ENCODE data around the gene PRSS1. TPM values are rescaled to one million over a fixed set of nuclear protein-coding genes. Genes with fewer than 3 reads are reported as not detected.
"Not testable (repeated sequence)": the region's sequence is repeated elsewhere in the genome, so short reads cannot be mapped to it uniquely, and the experiment has no call there.

Gene PRSS1
- total RNA-seq (2022) (not detected in 2 replicates), Bru-seq, nascent RNA (not detected), BruChase-seq, experiment 1, labeled RNA remaining after a 6-hour chase (not detected), BruChase-seq, experiment 2, labeled RNA remaining after a 2-hour chase (not detected)
- long read RNA-seq = 0 reads

DNA sequence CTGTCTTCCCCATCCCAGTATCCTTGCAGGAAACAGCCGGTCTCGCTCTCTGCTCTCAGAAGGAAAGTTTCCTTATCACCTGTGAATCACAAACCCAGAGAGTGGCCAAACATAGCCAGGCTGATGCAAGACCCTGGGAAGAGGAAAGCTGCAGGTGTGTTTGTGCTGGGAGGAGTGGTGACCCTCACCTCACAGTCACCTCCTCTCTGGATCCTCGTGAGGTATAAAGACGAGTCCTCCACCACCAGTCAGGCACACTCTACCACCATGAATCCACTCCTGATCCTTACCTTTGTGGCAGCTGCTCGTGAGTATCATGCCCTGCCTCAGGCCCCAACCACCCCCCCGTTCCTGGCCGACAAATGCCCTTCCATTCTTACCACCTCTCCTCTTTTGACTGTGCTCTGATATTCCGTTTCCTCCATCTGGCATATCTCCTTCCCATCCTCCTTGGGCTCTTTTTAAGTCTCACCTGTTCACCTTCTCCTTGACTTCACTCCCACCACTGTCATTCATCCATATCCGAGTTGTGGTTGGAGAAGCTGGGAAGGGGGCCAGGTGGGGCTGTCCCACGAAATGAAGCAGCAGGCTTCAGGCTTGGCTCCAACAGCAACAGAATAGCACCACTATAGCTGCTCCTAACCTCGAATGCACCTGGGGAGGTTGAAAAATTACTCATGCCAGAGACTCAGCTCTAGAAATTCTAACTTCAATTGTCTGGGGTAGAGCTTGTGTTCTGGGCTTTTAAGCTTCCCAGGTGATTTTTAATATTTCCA lies at the start of gene PRSS1:
Gene PRSS1 (plus strand): TSS at position 255 of the 776 bp plus-strand sequence. CDS start 13 bp downstream, at position 268.
- no peak within 1 kb of the TSS for H3K4me3 Mint-ChIP-seq (ENCODE audit: unreplicated experiment)
- no peak within 1 kb of the TSS for H3K27ac Mint-ChIP-seq (ENCODE audit: low read depth, unreplicated experiment)
- BruUV-seq (replicated peaks) = no TSS peak
- intact Hi-C loops (cut with micrococcal nuclease) = no loop called here
- H3K36me3 Mint-ChIP-seq (ENCODE audit: insufficient read depth, unreplicated experiment) = no peaks in the 10 kb centered on the region
- no peak for DNase-seq (ENCODE audit: unreplicated experiment)
- H3K4me1 Mint-ChIP-seq (ENCODE audit: insufficient read depth, unreplicated experiment) = peaks cover 6% of the 10 kb centered on the region
- H3K27me3 Mint-ChIP-seq (ENCODE audit: insufficient read depth, unreplicated experiment) = peaks cover 59% of the 10 kb centered on the region
- POLR2A ChIA-PET = no interaction called here
- no peaks in the 10 kb centered on the region for H3K9me3 Mint-ChIP-seq (ENCODE audit: unreplicated experiment)
- CTCF ChIA-PET = interaction anchor here (0.5 to 1.5 kb wide), 7 partner anchors 34 to 1398 kb away, joined by 3 to 10 read pairs (median 3); no protein-coding TSS in a partner anchor
- TF ChIP-seq, protein P1, sequence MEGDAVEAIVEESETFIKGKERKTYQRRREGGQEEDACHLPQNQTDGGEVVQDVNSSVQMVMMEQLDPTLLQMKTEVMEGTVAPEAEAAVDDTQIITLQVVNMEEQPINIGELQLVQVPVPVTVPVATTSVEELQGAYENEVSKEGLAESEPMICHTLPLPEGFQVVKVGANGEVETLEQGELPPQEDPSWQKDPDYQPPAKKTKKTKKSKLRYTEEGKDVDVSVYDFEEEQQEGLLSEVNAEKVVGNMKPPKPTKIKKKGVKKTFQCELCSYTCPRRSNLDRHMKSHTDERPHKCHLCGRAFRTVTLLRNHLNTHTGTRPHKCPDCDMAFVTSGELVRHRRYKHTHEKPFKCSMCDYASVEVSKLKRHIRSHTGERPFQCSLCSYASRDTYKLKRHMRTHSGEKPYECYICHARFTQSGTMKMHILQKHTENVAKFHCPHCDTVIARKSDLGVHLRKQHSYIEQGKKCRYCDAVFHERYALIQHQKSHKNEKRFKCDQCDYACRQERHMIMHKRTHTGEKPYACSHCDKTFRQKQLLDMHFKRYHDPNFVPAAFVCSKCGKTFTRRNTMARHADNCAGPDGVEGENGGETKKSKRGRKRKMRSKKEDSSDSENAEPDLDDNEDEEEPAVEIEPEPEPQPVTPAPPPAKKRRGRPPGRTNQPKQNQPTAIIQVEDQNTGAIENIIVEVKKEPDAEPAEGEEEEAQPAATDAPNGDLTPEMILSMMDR (IDR thresholded peaks at IDR 0.05; ENCODE audit: unreplicated experiment) = no peak

DNA sequence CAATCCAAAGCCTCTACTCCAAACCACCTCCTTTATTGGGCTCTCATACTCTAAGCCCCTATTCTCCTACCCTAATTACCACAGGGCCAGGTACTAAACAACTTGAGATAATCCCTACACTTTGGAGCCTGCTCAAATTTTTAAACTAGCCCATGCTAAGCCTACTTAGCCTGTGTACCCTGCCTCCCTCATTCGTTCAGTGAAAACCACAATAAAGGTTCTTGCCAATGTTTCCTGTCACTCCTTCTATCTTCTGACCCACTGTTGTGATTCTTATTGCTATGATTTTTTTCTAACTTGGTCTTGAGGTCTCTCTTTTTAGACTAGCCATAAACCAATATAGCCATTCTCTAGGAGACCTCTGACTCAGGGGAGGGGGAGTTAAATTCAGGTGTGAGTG lies 48.3 kb upstream of the PRSS1 start:
- intact Hi-C loops (cut with micrococcal nuclease); DNase-seq (ENCODE audit: unreplicated experiment); CTCF ChIA-PET; H3K9me3 Mint-ChIP-seq (ENCODE audit: unreplicated experiment); POLR2A ChIA-PET; H3K27ac Mint-ChIP-seq (ENCODE audit: low read depth, unreplicated experiment); H3K4me1 Mint-ChIP-seq (ENCODE audit: insufficient read depth, unreplicated experiment); H3K36me3 Mint-ChIP-seq (ENCODE audit: insufficient read depth, unreplicated experiment); BruUV-seq (replicated peaks); H3K4me3 Mint-ChIP-seq (ENCODE audit: unreplicated experiment): not testable (repeated sequence)
- H3K27me3 Mint-ChIP-seq (ENCODE audit: insufficient read depth, unreplicated experiment) = peaks cover 80% of the 10 kb centered on the region

DNA sequence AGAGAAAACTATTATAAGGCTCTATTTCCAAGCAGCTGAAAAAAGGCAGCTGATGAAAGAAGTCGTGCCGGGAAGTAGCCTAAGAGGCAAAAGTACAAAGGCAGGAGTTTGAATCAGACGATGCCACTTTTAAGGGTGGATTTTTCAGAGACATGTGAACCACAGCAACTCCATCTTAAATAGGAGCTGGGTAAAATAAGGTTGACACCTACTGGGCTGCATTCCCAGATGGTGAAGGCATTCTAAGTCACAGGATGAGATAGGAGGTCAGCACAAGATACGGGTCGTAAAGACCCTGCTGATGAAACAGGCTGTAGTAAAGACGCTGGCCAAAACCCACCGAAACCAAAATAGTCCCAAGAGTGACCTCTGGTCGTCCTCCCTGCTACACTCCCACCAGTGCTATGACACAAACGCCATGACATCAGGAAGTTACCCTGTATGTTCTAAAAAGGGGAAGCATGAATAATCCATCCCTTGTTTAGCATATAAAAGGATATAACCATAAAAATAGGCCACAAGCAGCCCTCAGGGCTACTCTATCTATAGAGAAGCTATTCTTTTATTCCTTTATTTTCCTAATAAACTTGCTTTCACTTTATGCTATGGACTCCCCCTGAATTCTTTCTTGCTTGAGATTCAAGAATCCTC lies 45.5 kb upstream of the PRSS1 start:
- peaks cover 75% of the 10 kb centered on the region for H3K27me3 Mint-ChIP-seq (ENCODE audit: insufficient read depth, unreplicated experiment)
- intact Hi-C loops (cut with micrococcal nuclease) = no loop called here
- DNase-seq (ENCODE audit: unreplicated experiment) = no peak
- no peaks in the 10 kb centered on the region for H3K4me1 Mint-ChIP-seq (ENCODE audit: insufficient read depth, unreplicated experiment)
- no peak overlapping the region for H3K27ac Mint-ChIP-seq (ENCODE audit: low read depth, unreplicated experiment)
- CTCF ChIA-PET = interaction anchor here (0.9 to 1.4 kb wide), 3 partner anchors 108 to 168 kb away, joined by 3 to 5 read pairs (median 4); no protein-coding TSS in a partner anchor
- H3K36me3 Mint-ChIP-seq (ENCODE audit: insufficient read depth, unreplicated experiment) = no peaks in the 10 kb centered on the region
- TF ChIP-seq, protein P1 (IDR thresholded peaks at IDR 0.05; ENCODE audit: unreplicated experiment) = no peak
- H3K9me3 Mint-ChIP-seq (ENCODE audit: unreplicated experiment) = no peaks in the 10 kb centered on the region
- POLR2A ChIA-PET = interaction anchor here (0.6 kb wide), 1 partner anchor 23 kb away, joined by 3 read pairs; no protein-coding TSS in a partner anchor
- BruUV-seq (replicated peaks) = no TSS peak
- no peak overlapping the region for H3K4me3 Mint-ChIP-seq (ENCODE audit: unreplicated experiment)

DNA sequence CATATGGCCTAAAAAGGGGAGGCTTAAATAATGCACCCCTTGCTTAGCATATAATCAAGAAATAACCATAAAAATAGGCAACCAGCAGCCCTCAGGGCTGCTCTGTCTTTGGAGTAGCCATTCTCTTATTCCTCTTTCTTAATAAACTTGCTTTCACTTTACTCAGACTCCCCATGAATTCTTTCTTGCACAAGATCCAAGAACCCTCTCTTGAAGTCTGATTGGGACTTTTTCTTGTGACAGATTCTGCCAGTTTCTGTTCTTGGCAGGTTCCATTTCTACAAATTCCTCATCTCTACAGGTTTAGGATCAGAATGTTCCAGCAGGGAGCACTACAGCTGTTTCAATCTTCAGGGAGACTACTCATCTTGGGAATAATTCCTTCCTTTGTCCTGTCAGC lies 40.5 kb upstream of the PRSS1 start:
- H3K36me3 Mint-ChIP-seq (ENCODE audit: insufficient read depth, unreplicated experiment); BruUV-seq (replicated peaks); DNase-seq (ENCODE audit: unreplicated experiment); H3K27ac Mint-ChIP-seq (ENCODE audit: low read depth, unreplicated experiment); H3K4me1 Mint-ChIP-seq (ENCODE audit: insufficient read depth, unreplicated experiment); intact Hi-C loops (cut with micrococcal nuclease); H3K4me3 Mint-ChIP-seq (ENCODE audit: unreplicated experiment); POLR2A ChIA-PET; H3K9me3 Mint-ChIP-seq (ENCODE audit: unreplicated experiment): not testable (repeated sequence)
- CTCF ChIA-PET = interaction anchor here (0.7 to 2.7 kb wide), 3 partner anchors 74 to 202 kb away, joined by 3 to 14 read pairs (median 5); no protein-coding TSS in a partner anchor
- H3K27me3 Mint-ChIP-seq (ENCODE audit: insufficient read depth, unreplicated experiment) = peaks cover 88% of the 10 kb centered on the region
